Activated T-helper 2 cell treated with anti-CD3 and anti-CD28 coated beads, Interferon-gamma antibody, Interleukin-2, Interleukin-4, amounts not matched to agents 10 μg/mL and 5 μg/mL and 100 μg/mL, durations not matched to agents 14 hours and 24 hours and 36 hours (primary cell): Measurements from ENCODE around the gene HTRA3. TPM values are rescaled to one million over a fixed set of nuclear protein-coding genes. Genes with fewer than 3 reads are reported as not detected.

Experiments used
- DNase-seq: peaks from one replicate; pipeline ENCODE4 v3.0.0; 2021; ENCODE audit warnings: low spot score
- H3K27ac Mint-ChIP-seq: one replicate; pipeline ENCODE4 v1.8.0; 2021; ENCODE audit warnings: mixed read lengths
- H3K27me3 Mint-ChIP-seq: one replicate; pipeline ENCODE4 v1.8.0; 2021; ENCODE audit warnings: low read depth, mixed read lengths
- H3K36me3 Mint-ChIP-seq: one replicate; pipeline ENCODE4 v1.8.0; 2021; ENCODE audit warnings: low read depth, mixed read lengths
- H3K4me1 Mint-ChIP-seq: one replicate; pipeline ENCODE4 v1.8.0; 2021; ENCODE audit warnings: low read depth, mixed read lengths
- H3K4me3 Mint-ChIP-seq: one replicate; pipeline ENCODE4 v1.8.0; 2021; ENCODE audit warnings: low read depth, mild to moderate bottlenecking, moderate library complexity, mixed read lengths
- H3K9me3 Mint-ChIP-seq: one replicate; pipeline ENCODE4 v1.8.0; 2021; ENCODE audit warnings: mixed read lengths
- intact Hi-C: fragments of 100-400 bp; cut with micrococcal nuclease; formaldehyde crosslinking; loops from one replicate; pipeline ENCODE4 v1.15.1; 2023
- total RNA-seq: library from RNA; stranded (reverse); gene quantifications from 2 replicates; pipeline ENCODE4 v1.2.3, GENCODE V29; 2022

Gene HTRA3
- total RNA-seq, 1 donor from 2014 or later, result 0.23 TPM

- Mint-ChIP-seq H3K27me3 (peaks cover 16% of the 10 kb centered on the region), H3K4me3 (no peak overlapping the region), H3K36me3 (no peaks in the 10 kb centered on the region), H3K27ac (no peak overlapping the region), H3K4me1 (no peaks in the 10 kb centered on the region), H3K9me3 (no peaks in the 10 kb centered on the region)
- no peak for DNase-seq
- intact Hi-C loops, result no loop called here
These were observed 841 bp downstream of the HTRA3 start for GRCh38 chr4:8270418-8270771.

- Mint-ChIP-seq H3K9me3 (no peaks in the 10 kb centered on the region), H3K36me3 (no peaks in the 10 kb centered on the region), H3K4me3 (no peak overlapping the region), H3K27me3 (peaks cover 16% of the 10 kb centered on the region), H3K27ac (no peak overlapping the region), H3K4me1 (no peaks in the 10 kb centered on the region)
- intact Hi-C loops, result no loop called here
- DNase-seq, result no peak
These were observed 1.6 kb downstream of the HTRA3 start for GRCh38 chr4:8270912-8271815.

GRCh38 chr4:8271821-8272220 is 2.3 kb downstream of the HTRA3 start:
- DNase-seq, result no peak
- Mint-ChIP-seq H3K4me1 (no peaks in the 10 kb centered on the region), H3K4me3 (no peak overlapping the region), H3K9me3 (no peaks in the 10 kb centered on the region), H3K27ac (no peak overlapping the region), H3K36me3 (no peaks in the 10 kb centered on the region), H3K27me3 (peaks cover 16% of the 10 kb centered on the region)
- intact Hi-C loops, result no loop called here

- Mint-ChIP-seq H3K4me1 (no peaks in the 10 kb centered on the region), H3K27ac (no peak overlapping the region), H3K4me3 (no peak overlapping the region), H3K9me3 (no peaks in the 10 kb centered on the region), H3K36me3 (no peaks in the 10 kb centered on the region), H3K27me3 (peaks cover 16% of the 10 kb centered on the region)
- intact Hi-C loops, result no loop called here
- no peak for DNase-seq
These were observed 3.2 kb downstream of the HTRA3 start for GRCh38 chr4:8272472-8273428.

DNA sequence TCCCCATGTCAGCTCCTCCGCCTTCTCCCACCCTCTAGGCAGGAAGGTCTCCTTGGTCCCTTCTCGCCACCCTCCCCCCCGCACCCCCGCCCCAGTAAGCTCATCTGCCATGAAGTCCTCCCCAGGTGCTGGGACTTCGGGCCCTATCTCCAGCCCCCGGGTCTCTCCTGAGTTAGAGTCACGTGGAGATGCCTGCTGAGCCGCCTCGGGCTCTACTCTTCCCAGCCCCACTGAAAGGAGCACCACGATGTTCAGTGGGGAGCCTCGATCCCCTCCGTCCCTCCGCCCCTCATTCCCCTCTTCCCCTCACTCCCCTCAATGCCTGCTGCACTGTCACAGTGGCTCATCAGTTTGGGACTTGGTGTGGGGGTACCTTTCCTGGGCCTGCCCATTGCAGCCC is 3.9 kb downstream of the HTRA3 start:
- intact Hi-C loops, result no loop called here
- no peak for DNase-seq
- no peak overlapping the region for H3K4me3 Mint-ChIP-seq
- no peaks in the 10 kb centered on the region for H3K9me3 Mint-ChIP-seq
- no peaks in the 10 kb centered on the region for H3K36me3 Mint-ChIP-seq
- peaks cover 16% of the 10 kb centered on the region for H3K27me3 Mint-ChIP-seq
- no peaks in the 10 kb centered on the region for H3K4me1 Mint-ChIP-seq
- H3K27ac Mint-ChIP-seq, result no peak overlapping the region

GRCh38 chr4:8274066-8274652 is 4.6 kb downstream of the HTRA3 start:
- Mint-ChIP-seq H3K27me3 (peaks cover 11% of the 10 kb centered on the region), H3K36me3 (no peaks in the 10 kb centered on the region), H3K27ac (no peak overlapping the region), H3K4me1 (no peaks in the 10 kb centered on the region), H3K9me3 (no peaks in the 10 kb centered on the region), H3K4me3 (no peak overlapping the region)
- intact Hi-C loops, result no loop called here
- no peak for DNase-seq

DNA sequence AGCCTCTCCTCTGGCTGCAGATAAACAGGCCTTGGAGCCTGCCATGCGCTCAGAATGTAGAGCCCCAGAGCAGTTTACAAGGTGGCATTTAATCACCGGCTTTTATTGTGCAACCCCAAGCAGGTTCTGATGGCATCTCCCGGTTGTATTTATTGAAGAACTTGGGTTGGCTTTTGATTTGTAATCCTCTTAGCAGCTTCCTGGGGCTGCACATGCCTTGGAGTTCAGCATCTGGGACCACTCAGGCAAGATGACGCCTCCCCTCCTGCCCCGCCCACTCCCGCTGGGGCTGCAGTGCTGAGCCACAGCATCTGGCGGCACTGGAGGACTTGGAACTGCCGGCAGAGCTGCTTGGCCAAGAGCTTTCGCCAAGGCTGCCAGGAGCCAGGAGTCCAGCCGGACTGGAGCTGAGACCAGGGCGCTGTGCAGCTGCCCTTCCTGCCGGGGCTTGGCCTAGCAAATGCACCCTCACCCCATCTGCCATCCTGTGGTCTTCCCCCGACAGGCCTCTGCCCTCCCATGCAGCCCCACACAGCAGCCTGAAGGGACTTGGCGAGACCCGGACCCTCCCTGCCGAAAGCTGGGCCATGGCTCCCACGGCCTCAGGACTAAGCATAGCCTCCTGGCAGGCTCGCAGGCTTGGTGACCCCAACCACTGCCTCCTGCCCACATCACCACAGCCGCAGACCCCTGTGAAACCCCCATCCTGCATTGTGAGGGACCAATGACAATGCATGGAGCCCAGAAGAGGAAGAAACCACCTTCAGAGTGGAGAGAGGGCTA is 5.4 kb downstream of the HTRA3 start:
- no peak overlapping the region for H3K4me3 Mint-ChIP-seq

DNA sequence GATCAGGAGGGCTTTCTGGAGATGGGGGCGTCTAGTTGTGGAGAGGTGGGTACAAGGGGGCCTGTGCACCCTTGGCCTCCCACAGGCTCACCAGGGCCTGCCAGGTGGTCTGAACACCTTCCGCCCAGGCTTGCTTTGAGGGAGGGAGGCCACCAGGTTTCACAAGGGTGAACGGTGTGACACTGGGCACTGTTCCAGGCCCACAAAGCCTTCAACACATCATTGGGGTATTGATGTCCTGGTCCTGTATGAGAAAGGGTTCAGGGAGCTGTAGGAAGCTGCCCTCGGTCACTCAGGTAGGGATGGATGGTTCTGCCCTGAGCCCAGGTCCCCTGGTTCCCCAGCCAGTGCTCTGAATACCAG is 6.0 kb downstream of the HTRA3 start:
- no peaks in the 10 kb centered on the region for H3K4me1 Mint-ChIP-seq
- DNase-seq, result no peak
- peaks cover 10% of the 10 kb centered on the region for H3K27me3 Mint-ChIP-seq
- H3K4me3 Mint-ChIP-seq, result no peak overlapping the region
- no peaks in the 10 kb centered on the region for H3K9me3 Mint-ChIP-seq
- no peak overlapping the region for H3K27ac Mint-ChIP-seq
- intact Hi-C loops, result no loop called here
- H3K36me3 Mint-ChIP-seq, result no peaks in the 10 kb centered on the region

More for the DNA sequence above, 5.4 kb downstream of the HTRA3 start:
- H3K9me3 Mint-ChIP-seq, result no peaks in the 10 kb centered on the region
- H3K27ac Mint-ChIP-seq, result no peak overlapping the region
- peaks cover 11% of the 10 kb centered on the region for H3K27me3 Mint-ChIP-seq
- no peaks in the 10 kb centered on the region for H3K36me3 Mint-ChIP-seq
- H3K4me1 Mint-ChIP-seq, result no peaks in the 10 kb centered on the region
- DNase-seq, result no peak
- intact Hi-C loops, result no loop called here

DNA sequence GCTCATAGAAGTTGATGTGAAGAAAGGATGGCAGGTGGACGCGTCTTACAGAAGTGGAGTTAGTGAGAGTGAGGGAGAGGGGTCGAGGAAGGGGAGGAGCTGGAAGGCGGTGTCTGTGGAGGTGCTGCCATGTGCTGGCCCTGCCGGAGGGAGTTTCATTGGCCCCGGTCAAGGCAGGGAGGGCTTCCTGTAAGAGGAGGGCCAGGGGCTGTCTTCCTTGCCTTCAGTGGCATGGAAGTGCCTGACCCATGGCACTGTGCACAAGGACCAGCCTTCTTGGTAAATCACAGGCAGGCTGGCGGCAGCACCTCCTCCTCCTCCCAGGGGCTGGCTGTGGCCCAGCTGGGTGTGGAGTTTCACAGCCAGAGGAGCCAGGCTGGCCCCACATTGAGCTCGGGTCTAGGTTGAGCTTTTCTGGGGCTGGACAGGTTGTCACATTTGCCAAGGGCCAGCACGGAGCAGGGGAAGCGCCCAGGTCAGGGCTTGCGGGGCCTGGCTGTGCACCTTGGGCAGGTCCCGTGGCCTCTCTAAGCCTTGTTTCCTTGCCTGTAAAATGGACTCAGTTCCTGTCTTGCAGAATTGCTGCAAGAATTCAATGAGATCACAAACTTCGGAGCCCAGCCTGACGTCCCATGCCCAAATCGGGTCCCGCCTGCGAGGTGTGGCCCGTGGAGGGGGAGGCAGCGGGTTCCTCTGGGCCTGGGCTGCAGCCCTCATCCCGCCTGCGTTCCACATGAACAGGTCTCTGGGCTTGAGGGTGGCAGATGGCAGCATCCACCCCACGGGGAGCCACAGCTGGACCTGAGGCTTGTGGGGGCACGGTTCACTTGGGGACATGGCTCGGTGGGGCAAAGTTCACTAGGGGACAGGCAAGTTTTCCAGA is 7.0 kb downstream of the HTRA3 start:
- Mint-ChIP-seq H3K27me3 (peaks cover 4% of the 10 kb centered on the region), H3K9me3 (no peaks in the 10 kb centered on the region), H3K36me3 (no peaks in the 10 kb centered on the region), H3K4me3 (no peak overlapping the region), H3K27ac (no peak overlapping the region), H3K4me1 (no peaks in the 10 kb centered on the region)
- DNase-seq, result no peak
- intact Hi-C loops, result no loop called here

- no peak overlapping the region for H3K4me3 Mint-ChIP-seq
- H3K36me3 Mint-ChIP-seq, result no peaks in the 10 kb centered on the region
- no peak for DNase-seq
- H3K9me3 Mint-ChIP-seq, result no peaks in the 10 kb centered on the region
- intact Hi-C loops, result no loop called here
- no peak overlapping the region for H3K27ac Mint-ChIP-seq
- no peaks in the 10 kb centered on the region for H3K27me3 Mint-ChIP-seq
- no peaks in the 10 kb centered on the region for H3K4me1 Mint-ChIP-seq
These were observed 7.9 kb downstream of the HTRA3 start for GRCh38 chr4:8277356-8278008.

GRCh38 chr4:8278009-8278395 is 8.4 kb downstream of the HTRA3 start:
- H3K4me3 Mint-ChIP-seq, result no peak overlapping the region
- H3K4me1 Mint-ChIP-seq, result no peaks in the 10 kb centered on the region
- no peak for DNase-seq
- H3K36me3 Mint-ChIP-seq, result no peaks in the 10 kb centered on the region
- H3K27me3 Mint-ChIP-seq, result no peaks in the 10 kb centered on the region
- H3K9me3 Mint-ChIP-seq, result no peaks in the 10 kb centered on the region
- intact Hi-C loops, result no loop called here
- H3K27ac Mint-ChIP-seq, result no peak overlapping the region
